GM23338 (cell line): Measurements from ENCODE around the gene DUSP8. TPM values are rescaled to one million over a fixed set of nuclear protein-coding genes. Genes with fewer than 3 reads are reported as not detected.

Experiments used
- ATAC-seq: fragments of 200-7000 bp; cut with Tn5 transposase; 3 replicates; pipeline ENCODE4 v1.9.1; 2020
- DNase-seq: peaks from one replicate; pipeline ENCODE4 v3.0.0-alpha.2; 2015; ENCODE audit warnings: low spot score
- H2AFZ ChIP-seq: fragments of 200-600 bp; sonication (generic); 2 replicates; pipeline ENCODE4 v1.8.0; 2016; ENCODE audit warnings: antibody characterized with exemption, mild to moderate bottlenecking, moderate library complexity
- H3F3A ChIP-seq: fragments of 200-600 bp; sonication (generic); replicated peaks from 2 replicates; pipeline ENCODE4 v1.8.0; 2017; ENCODE audit warnings: antibody characterized with exemption, mixed run types, low read depth
- H3K27ac ChIP-seq: fragments of 200-600 bp; sonication (generic); 2 replicates; pipeline ENCODE4 v1.6.1; 2016; ENCODE audit warnings: low read depth
- H3K27me3 ChIP-seq: fragments of 200-600 bp; sonication (generic); 2 replicates; pipeline ENCODE4 v1.8.0; 2016; ENCODE audit warnings: mild to moderate bottlenecking, mixed run types, moderate library complexity; ENCODE audit not compliant: insufficient read depth
- H3K36me3 ChIP-seq: fragments of 200-600 bp; sonication (generic); 2 replicates; pipeline ENCODE4 v1.8.0; 2016; ENCODE audit warnings: mild to moderate bottlenecking; ENCODE audit not compliant: insufficient read depth
- H3K4me1 ChIP-seq: fragments of 200-600 bp; sonication (generic); 2 replicates; pipeline ENCODE4 v1.8.0; 2016; ENCODE audit warnings: mild to moderate bottlenecking, moderate library complexity; ENCODE audit not compliant: insufficient read depth
- H3K4me2 ChIP-seq: fragments of 200-600 bp; sonication (generic); 2 replicates; pipeline ENCODE4 v1.7.1; 2017; ENCODE audit warnings: mixed run types
- H3K4me3 ChIP-seq: fragments of 200-600 bp; sonication (generic); 2 replicates; pipeline ENCODE4 v1.6.1; 2016; ENCODE audit warnings: mixed run types
- H3K79me2 ChIP-seq: fragments of 200-600 bp; sonication (generic); replicated peaks from 2 replicates; pipeline ENCODE4 v1.8.0; 2017; ENCODE audit warnings: mild to moderate bottlenecking; ENCODE audit not compliant: insufficient read depth
- H3K9me2 ChIP-seq: fragments of 200-600 bp; sonication (generic); 2 replicates; pipeline ENCODE4 v1.8.0; 2017; ENCODE audit not compliant: insufficient read depth
- H4K20me1 ChIP-seq: fragments of 200-600 bp; sonication (generic); replicated peaks from 2 replicates; pipeline ENCODE4 v1.8.0; 2017; ENCODE audit warnings: mild to moderate bottlenecking; ENCODE audit not compliant: insufficient read depth
- H3K27ac Mint-ChIP-seq: 2 replicates; pipeline ENCODE4 v1.8.0; 2020; ENCODE audit warnings: inconsistent platforms, mild to moderate bottlenecking, moderate library complexity, mixed read lengths
- H3K27me3 Mint-ChIP-seq: 3 replicates; pipeline ENCODE4 v1.8.0; 2022; ENCODE audit warnings: low read depth, mild to moderate bottlenecking, moderate library complexity, mixed read lengths, inconsistent platforms; ENCODE audit not compliant: insufficient read depth, poor library complexity
- H3K36me3 Mint-ChIP-seq: 3 replicates; pipeline ENCODE4 v1.8.0; 2021; ENCODE audit warnings: low read depth, mild to moderate bottlenecking, inconsistent platforms, moderate library complexity, mixed read lengths
- H3K4me1 Mint-ChIP-seq: 3 replicates; pipeline ENCODE4 v1.8.0; 2020; ENCODE audit warnings: mild to moderate bottlenecking, inconsistent platforms, mixed read lengths
- H3K4me3 Mint-ChIP-seq: 3 replicates; pipeline ENCODE4 v1.8.0; 2021; ENCODE audit warnings: moderate library complexity, mild to moderate bottlenecking, inconsistent platforms, mixed read lengths
- H3K9me3 Mint-ChIP-seq: 3 replicates; pipeline ENCODE4 v1.8.0; 2020; ENCODE audit warnings: moderate library complexity, mild to moderate bottlenecking, inconsistent platforms, mixed read lengths
- CTCF ChIP-seq, 2 experiments: fragments of 200-600 bp in 1 of 2; sonication (generic) in 1 of 2; conservative IDR thresholded peaks; 2 replicates each; pipeline versions ENCODE4 v1.5.1 to v1.6.1; 2016 to 2017; ENCODE audit warnings: antibody characterized with exemption in 2 of 2, low read depth in 2 of 2, mild to moderate bottlenecking in 2 of 2, moderate library complexity in 1 of 2
- ETS1 ChIP-seq: IDR thresholded peaks from 2 replicates; pipeline ENCODE4 v1.6.1; 2016; ENCODE audit warnings: antibody characterized with exemption
- JUNB ChIP-seq: IDR thresholded peaks from one replicate; pipeline ENCODE4 v1.6.1; 2016; ENCODE audit warnings: antibody characterized with exemption; ENCODE audit not compliant: unreplicated experiment
- REST ChIP-seq: IDR thresholded peaks from one replicate; pipeline ENCODE4 v1.6.1; 2018; ENCODE audit warnings: antibody characterized with exemption; ENCODE audit not compliant: unreplicated experiment
- STAT1 ChIP-seq: IDR thresholded peaks from one replicate; pipeline ENCODE4 v1.6.1; 2016; ENCODE audit warnings: antibody characterized with exemption; ENCODE audit not compliant: unreplicated experiment
- polyA plus RNA-seq: library from polyadenylated mRNA; unstranded; fragments of >200 nt; fragmentation: Nextera tagmentation; extraction: Ambion mirVana; gene quantifications from 2 replicates; pipeline ENCODE4 v1.2.1, GENCODE V29; 2016
- total RNA-seq: library from RNA; depleted of rRNA; stranded (reverse); fragments of >200 nt; shearing (Covaris generic); gene quantifications from 2 replicates; pipeline ENCODE4 v1.2.3, GENCODE V29; 2014

Gene DUSP8
- total and polyA plus RNA-seq, 2 experiments from 2014 or later, result 1.1 TPM

GRCh38 chr11:1521382-1522080 lies 50.5 kb downstream of the DUSP8 start (continued):
- TF ChIP-seq REST, result no peak

GRCh38 chr11:1520663-1521267 lies 51.3 kb downstream of the DUSP8 start:
- H3K4me3 ChIP-seq, result no peak overlapping the region
- H3K4me2 ChIP-seq, result no peak overlapping the region
- 0 out of 2 replicates have a peak overlapping the region, but pooled peaks have one; percentile 3 for H3K27ac ChIP-seq
- H3K4me1 Mint-ChIP-seq, result peaks cover 16% of the 10 kb centered on the region
- H4K20me1 ChIP-seq, result peaks cover 3% of the 10 kb centered on the region; the same call in 1 of the 2 replicates
- no peak for ATAC-seq
- H3K27ac Mint-ChIP-seq, result no peak overlapping the region
- peaks cover 44% of the 10 kb centered on the region for H3K79me2 ChIP-seq
- H3K4me3 Mint-ChIP-seq, result no peak overlapping the region
- H2AFZ ChIP-seq, result no peak overlapping the region
- H3F3A ChIP-seq, result no peaks in the 10 kb centered on the region
- H3K36me3 ChIP-seq, result no peaks in the 10 kb centered on the region
- H3K27me3 Mint-ChIP-seq, result peaks cover 13% of the 10 kb centered on the region
- H3K9me2 ChIP-seq, result no peaks in the 10 kb centered on the region
- TF ChIP-seq REST (no peak), CTCF (conservative IDR thresholded peaks at IDR 0.05; ENCODE audit: low read depth in 2 of 2) (no peak), JUNB (no peak), ETS1 (no peak), STAT1 (no peak)
- H3K9me3 Mint-ChIP-seq, result no peaks in the 10 kb centered on the region; the same call in 2 of the 3 replicates
- no peaks in the 10 kb centered on the region for H3K4me1 ChIP-seq
- DNase-seq, result no peak
- no peaks in the 10 kb centered on the region for H3K27me3 ChIP-seq
- H3K36me3 Mint-ChIP-seq, result no peaks in the 10 kb centered on the region
